ENCODE data around the gene HSPA12B. TPM values are rescaled to one million over a fixed set of nuclear protein-coding genes. Genes with fewer than 3 reads are reported as not detected.
A peak's percentile ranks its signal among the peaks of the same experiment; 100 is the strongest.
"Not testable (repeated sequence)": the region's sequence is repeated elsewhere in the genome, so short reads cannot be mapped to it uniquely, and the experiment has no call there.

Gene HSPA12B
- total RNA-seq, 1 donor from 2014 or later, result 16.6 TPM

DNA sequence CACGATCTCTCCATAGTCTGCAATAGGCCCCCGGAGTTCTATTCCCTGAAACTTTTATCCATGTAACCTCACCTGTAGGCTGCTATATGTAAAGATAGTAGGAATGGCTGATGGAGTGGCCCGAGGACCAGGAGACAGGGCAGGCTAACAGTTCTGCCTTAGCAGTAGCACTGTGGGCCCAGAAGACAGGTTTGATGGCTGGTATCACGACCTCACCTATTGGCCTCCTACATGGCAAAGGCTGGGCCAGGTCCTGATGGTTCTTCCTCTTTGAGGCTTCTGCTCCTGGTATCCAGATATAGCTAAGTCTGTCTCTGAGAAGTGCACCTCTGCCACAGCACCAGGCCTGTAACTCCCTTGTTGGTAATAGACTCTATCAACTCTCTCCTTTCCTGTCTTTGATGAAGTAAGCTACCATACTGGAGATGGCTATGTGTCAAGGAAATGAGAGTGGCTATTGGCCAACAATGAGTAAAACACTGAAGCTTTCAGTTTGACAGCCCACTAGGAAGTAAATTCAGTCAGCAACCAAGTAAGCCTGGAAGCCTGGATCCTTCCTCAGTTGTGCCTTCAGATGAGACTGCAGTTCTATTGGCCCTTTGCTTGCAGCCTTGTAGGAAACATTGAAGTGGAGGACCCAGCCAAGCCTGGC, 43.1 kb downstream of the HSPA12B start:
- ATAC-seq (ENCODE audit: poor library complexity), result no peak
- no peak for DNase-seq
- intact Hi-C loops (cut with DNase I), result no loop called here

DNA sequence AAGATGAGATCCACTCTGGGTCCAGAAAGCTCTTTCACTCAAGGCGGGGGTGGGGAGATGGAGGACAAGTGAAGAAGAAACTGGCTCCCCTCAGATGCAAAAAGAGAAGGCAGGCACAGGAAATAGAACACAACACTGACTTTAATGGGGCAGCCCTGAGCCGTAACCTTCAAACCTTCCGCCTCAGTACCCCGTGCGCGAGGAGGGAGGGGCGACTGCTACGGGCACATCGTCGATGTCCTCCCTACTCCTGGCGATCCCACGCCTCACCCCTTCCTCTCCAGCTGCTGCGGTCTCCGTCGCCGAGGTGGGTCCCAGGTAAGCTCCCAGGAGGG, 44.9 kb downstream of the HSPA12B start:
- DNase-seq, result no peak
- intact Hi-C loops (cut with DNase I), result no loop called here
- ATAC-seq (ENCODE audit: poor library complexity), result no peak

DNA sequence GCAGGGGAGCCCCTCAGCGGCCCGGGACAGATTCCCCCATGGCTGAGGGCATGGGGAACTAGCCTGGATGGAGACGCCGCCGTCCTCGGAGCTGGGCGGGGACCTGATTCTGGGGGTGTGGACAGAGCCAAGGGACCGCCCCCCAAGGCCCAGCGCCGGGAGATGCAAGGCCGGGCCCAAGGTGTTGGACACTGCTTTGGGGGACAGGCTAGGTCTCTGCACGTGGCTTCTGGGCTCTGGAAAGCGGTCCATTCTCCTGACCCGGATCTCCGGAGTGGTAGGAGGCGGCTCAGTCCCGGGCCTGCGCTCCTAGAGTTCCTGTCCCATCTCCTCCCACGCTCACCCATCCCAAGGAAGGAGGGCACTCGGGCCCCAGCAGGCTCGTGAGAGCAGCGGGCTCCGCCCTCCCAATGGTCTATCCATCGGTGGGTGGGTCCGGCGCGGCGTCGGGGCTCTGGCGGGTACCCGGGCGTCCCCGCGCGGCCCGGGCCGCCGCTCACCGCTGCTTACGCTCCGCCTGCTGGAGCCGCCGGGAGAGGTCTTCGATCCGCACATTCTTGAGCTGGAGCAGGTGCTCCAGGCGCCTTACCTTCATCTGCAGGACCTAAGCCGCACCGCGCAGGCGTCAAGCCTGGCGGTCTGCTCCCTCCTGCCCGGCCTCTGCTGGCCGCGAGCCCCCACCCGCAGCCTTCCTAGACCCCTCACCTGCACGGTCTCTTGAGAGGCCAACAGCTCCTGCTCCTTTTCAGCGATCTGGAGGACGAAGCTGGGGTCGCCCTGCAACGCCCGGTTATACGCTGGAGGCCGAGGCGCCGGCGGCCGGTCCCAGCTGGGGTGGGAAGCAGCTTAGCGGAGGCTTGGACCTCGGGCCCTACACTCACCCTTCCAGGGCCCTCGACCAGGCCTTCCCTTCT, 45.5 kb downstream of the HSPA12B start:
- intact Hi-C loops (cut with DNase I), result no loop called here
- ATAC-seq (ENCODE audit: poor library complexity), result peak; percentile 74
- DNase-seq, result peak; percentile 88

DNA sequence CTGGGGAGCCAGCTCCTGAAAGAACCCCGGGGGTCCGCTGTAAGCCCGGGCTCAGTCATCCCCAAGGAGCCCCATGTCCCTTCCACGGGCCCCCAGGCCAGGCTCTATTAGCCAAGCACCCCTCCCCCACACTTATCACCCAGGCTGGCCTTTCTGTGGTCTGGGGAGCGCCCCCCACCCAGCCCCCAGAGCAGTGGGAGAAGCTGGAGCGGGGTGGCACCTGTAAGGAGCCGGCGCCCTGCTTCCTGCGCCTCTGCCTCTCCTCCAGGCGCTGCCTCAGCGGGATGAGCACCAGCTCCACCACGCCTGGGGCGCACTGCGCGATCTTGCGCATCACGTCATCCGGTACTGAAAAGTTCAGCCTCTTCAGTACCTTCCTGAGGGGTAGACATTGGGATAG, 46.5 kb downstream of the HSPA12B start:
- no peak for ATAC-seq (ENCODE audit: poor library complexity)
- no peak for DNase-seq
- intact Hi-C loops (cut with DNase I), result no loop called here

DNA sequence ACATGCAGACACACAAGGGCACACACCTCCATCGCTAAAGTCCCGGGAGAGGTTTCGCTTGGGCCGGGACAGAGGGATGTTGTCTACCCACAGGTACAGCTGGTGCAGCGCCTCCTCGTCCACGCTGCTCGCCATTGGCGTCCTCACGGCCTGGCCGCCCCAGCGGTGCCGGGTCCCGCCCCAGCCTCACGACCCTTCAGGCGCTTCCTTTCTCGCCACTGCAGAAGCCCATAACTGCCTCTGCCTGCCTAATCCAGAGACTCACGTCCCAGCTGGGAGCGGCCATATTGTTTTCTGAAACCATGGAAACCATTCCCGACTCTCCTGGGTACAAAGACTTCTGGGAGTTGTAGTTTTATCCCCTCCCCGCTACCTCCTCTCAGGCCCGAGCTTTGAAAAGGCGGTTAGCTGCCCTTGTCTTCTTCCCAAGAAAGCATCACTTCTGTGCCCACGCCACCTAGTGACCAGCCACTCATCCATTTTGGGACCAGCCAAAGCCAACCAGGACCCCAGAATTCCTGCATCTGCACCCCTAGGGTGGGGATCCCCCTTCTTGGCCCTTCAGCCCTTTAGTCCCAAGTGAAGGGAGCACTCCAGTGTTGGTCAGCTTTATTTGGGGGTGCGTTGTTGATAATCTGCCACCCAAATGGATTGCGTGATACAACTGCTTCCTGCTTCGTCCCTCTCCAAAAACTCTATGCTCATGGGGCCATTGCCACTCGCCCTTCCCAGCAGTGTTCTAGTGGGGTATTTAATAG, 48.8 kb downstream of the HSPA12B start, which contains the start of gene SPEF1:
TSS of gene SPEF1 (minus strand) at position 296 of the 758 bp plus-strand sequence. CDS start at position 135, 161 bp downstream.
- DNase-seq, result peak; percentile 80
- intact Hi-C loops (cut with DNase I), result no loop called here
- ATAC-seq (ENCODE audit: poor library complexity), result peak; percentile 80

DNA sequence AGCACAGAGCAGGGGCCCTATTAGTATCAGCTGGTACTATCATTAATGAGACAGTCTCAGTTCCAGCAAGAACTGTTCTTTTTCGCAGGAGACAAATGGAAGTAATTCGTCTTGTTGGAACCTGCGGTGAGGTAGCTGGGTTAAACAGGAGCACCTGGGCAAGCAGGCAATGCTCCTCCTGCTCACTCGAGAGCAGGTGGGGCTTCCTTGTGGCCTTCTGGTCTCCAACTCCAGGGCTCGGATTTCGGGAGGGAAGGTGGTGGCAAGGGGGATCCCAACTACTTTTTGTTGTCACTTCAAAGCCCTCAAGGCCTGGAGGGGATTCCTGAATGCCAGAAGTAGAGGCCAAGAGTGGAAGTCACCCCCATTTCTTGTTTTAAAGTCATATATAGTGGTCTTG, 50.1 kb downstream of the HSPA12B start:
- DNase-seq, result no peak
- intact Hi-C loops (cut with DNase I), result no loop called here
- no peak for ATAC-seq (ENCODE audit: poor library complexity)

DNA sequence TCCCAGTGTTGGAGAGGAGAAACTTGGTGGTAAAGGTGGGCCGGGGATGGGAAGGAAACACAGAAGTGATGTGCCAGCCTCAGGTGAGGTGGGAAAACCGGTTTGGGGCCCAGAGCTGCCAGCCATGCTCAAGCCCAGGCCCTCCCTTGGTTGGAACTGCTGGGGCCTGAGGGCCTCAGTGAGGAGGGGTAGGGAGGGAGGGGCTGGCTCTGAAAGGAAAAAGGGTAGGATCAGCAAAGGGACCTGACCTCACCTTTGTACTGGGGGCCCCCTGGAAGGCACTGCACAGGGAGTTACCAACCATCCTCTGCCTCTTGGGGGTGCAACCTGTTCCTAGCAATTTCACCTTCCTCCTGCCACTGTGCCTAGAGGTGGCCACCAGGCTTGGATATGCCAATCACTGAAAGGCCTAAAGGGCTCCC, 50.6 kb downstream of the HSPA12B start:
- DNase-seq, result no peak
- ATAC-seq (ENCODE audit: poor library complexity), result no peak
- intact Hi-C loops (cut with DNase I), result no loop called here

DNA sequence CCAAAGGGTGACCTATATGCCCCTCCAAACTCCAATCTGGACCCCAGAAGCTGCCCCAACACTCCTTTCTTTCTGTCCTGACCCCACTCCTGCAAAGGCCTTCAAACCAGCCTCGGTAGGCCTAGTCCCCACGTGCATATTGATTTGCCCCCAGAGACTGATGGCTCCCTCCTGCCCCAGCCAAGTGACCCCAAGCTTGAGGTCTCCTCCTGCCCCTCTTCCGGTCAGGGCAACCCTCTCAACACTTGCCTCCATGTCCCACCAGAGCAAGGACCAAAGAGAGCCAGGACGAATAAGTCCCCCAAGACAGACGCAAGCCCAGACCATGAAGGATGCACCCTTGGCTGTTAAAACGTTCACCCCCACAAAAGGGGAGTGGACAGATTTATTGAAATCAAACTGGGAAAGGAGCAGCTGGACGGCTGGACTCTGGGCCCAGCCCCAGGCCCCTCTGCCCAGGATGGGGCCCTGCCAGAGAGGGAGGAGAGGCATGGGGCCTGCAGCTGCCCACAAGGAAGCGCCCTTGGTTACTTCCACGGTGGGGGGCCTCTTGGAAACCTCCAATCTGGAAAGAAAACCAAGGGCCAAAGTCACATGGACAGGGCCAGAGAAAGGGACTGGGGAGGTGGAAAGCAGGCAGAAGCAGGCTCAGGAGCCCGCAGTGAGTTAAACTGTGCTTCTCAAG, 51.2 kb downstream of the HSPA12B start:
- ATAC-seq (ENCODE audit: poor library complexity) (no peak), DNase-seq (no peak)
- intact Hi-C loops (cut with DNase I), result no loop called here

DNA sequence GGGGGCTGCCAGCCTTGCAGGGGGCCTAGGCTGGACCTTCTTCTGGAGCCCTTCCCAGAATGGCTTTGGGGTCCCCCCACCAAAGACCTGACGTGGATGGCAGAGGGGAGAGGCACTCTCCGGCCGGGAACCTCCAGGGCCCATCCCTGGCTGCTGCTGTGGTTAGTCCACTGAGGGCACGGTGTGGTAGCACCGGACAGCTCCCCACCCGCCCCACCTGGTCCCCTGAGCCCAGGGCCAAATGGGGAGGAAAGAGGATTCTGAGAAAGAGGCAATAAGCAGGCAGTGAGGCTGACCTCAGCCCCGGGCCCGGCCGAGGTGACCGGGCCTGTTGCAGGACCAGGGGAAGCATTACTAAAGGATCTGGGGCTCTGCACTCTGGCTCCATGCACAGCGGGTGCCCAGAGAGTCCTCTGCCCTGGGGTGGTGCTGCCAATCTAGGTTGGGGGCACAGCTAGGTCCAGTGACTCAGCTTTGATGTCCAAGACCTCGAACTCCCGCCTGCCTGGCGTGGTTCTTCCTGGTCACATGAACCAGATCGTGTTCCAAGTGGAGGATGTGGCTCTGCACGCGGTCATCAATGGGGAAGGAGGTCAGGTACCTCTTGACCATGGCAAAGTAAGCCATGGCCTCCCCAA, 51.9 kb downstream of the HSPA12B start:
- ATAC-seq (ENCODE audit: poor library complexity) (no peak), DNase-seq (no peak)
- intact Hi-C loops (cut with DNase I), result no loop called here

DNA sequence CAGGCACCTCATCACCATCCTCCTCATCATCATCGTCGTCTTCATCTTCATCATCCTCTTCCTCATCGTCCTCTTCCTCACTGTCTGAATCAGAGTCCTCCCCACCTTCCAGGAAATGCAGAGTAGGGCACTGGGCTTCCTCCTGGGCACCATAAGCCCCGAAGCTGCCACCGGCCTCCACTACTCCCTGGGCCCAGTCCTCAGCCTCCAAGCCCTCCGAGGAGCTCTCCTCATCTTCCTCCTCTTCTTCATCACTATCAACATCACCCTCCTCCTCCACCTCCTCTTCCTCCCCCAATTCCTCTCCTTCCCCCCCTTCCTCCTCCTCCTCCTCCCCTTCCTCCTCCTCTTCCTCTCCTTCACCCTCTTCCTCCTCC, 52.4 kb downstream of the HSPA12B start:
- intact Hi-C loops (cut with DNase I), result no loop called here

DNA sequence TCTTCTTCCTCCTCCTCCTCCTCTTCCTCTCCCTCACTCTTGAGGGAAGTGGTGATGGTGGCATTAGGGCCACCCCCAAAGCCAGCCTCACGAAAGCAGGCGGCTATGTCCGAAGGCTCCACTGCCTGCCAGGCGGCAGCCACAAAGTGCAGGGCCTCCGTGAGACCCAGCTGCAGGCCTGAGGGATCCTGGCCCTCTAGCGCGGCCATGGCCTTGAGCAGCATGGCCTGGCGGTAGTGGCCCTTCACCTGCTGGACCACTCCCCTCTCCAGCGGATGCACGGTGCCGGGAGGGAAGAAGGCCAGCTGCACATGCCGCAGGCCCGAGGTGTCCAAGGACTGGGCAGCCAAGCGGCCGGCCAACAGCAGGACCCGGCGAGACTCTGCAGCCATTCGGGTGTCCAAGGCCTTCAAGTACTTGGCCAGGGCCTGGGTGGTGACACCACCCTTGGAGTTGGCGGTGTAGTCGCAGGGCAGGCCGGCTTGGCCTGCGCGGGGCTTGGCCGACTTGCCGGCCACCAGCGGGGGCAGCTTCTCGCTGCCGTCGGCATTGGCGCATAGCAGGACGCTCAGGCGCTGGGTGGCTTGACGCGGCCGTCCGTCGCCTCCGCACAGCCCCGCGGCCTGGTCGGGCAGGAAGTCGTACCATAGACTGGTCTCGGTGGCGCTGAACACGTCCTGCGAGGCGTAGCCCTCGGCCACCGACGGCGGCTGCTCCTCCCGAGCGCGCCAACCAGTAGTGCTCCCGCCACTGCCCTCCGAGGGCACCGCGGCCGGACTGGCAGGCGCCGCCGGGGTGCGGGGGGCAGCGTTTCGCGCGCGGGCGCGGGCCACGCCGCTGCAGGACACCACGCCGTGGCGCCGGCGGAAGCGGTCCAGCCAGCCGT, 53.0 kb downstream of the HSPA12B start:
- peak; percentile 2 for ATAC-seq (ENCODE audit: poor library complexity)
- DNase-seq, result no peak
- intact Hi-C loops (cut with DNase I), result no loop called here

More for the DNA sequence above, 52.4 kb downstream of the HSPA12B start:
- DNase-seq (no peak), ATAC-seq (ENCODE audit: poor library complexity) (no peak)

DNA sequence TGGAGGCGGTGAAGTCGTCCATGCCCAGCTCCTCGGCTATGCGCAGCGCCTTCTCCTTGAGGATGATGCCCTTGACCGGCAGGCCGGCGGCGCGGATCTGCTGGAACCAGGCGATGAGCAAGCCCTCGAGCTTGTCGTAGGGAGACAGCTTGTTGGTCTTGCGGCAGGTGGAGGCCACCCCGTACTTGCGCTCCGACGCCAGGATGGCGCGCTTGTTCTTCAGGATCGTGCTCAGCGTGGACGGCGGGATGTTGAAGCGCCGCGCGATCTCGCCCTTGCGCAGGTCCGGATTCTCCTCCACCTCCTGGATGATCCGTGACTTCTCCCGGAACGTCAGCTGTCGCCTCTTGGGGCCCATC, 53.6 kb downstream of the HSPA12B start:
- DNase-seq (peak; percentile 72), ATAC-seq (ENCODE audit: poor library complexity) (peak; percentile 10)
- intact Hi-C loops (cut with DNase I), result no loop called here

DNA sequence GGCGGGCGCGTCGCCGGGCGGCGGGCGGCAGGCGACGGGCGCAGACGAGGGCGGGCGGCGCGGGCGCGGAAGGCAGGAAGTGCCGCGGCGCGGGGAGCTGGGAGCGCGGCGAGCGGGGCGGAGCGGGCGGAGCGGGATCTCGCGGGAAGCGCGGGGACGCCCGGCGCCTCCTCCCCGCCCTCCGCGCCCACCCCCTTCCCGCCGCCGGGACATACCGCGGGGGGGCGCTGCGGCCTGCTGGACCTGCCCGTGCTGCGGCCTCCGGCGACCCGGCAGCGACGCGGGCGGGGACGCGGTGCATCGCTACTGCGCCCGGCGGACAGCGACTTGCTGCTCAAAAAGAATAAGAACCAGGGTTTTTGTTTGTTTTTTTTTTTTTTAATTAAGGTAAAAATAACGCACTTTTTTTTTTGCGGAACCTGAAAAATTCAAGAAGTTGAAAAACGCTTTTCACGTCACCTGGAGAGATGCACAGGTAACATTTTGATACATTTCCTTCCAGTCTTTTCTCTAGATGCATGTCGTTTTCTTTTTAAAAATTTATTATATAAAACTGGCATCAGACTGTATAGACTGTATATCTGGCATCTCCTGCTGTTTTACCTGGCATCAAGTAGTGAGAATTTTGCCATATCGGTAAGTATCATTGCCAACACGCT, 54.3 kb downstream of the HSPA12B start, which contains the start of gene CENPB:
TSS of gene CENPB (minus strand) at position 76 of the 659 bp plus-strand sequence. CDS start 257 bp downstream, outside the sequence.
- intact Hi-C loops (cut with DNase I), result no loop called here
- ATAC-seq (ENCODE audit: poor library complexity), result peak; percentile 96
- peak; percentile 94 for DNase-seq

DNA sequence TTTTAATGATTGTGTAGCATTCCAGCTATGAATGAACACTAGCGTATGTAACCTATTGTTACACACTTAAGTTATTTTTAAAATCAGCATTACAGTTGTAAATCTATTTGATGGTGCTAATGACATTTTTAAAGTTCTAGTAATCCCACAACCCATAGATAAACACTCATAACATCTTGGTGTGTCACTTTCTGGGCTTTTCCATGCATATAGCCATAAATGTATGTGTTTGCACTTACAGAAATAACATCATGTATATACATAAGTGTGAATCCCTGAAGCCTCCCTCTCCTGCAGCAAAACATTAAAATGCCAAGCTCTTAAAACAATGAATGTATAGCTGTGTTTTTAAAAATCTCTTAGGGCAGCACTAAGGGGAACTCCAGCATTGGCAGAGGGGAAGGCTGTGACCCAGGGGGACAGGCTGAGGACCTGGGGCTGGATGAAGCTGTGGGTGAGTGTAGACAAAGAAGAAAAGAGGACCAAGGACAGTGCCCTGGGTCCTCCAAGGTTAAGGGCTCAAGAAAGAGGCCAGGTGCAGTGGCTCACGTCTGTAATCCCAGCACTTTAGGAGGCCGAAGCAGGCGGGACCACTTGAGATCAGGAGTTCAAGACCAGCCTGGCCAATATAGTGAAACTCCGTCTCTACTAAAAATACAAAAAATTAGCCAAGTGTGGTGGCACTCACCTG, 55.0 kb downstream of the HSPA12B start:
- intact Hi-C loops (cut with DNase I), result no loop called here
- DNase-seq (no peak), ATAC-seq (ENCODE audit: poor library complexity) (no peak)

DNA sequence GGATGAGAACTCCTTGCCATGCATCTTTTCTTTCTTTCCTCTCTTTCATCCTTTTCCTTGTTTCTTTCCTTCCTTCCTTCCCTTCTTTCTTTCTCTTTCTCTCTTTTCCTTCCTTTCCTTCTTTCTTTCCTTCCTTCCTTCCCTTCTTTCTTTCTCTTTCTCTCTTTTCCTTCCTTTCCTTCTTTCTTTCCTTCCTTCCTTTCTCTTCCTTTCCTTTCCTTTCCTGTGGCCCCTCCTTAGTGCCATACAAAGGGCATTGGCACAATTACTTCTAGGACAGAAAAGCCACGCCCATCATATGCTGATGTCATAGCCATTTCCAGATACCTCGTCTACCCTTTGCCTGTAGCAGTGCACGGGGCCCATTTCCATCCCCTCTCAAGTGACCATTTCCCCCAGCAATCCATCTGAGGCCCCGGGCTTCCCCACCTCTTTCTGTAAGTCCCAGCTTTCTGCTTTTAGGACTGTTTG, 56.2 kb downstream of the HSPA12B start:
- ATAC-seq (ENCODE audit: poor library complexity), result no peak
- intact Hi-C loops (cut with DNase I), result no loop called here
- DNase-seq, result no peak

DNA sequence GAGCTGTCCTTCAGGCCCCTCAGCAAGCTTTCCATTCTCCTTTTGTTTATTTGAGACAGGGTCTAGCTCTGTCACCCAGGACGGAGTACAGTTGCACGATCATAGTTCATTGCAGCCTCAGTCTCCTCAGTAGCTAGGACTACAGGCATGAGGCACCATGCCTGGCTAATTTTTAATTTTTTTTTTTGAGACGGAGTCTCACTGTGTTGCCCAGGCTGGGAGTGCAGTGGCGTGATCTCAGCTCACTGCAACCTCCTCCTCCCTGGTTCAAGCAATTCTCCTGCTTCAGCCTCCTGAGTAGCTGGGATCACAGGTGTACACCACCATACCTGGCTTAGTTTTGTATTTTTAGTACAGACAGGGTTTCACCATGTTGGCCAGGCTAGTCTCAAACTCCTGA, 56.7 kb downstream of the HSPA12B start:
- ATAC-seq (ENCODE audit: poor library complexity); DNase-seq; intact Hi-C loops (cut with DNase I): not testable (repeated sequence)

Data from Right ventricle myocardium superior (tissue), 1 donor.